Panc1 (cell line): Measurements from ENCODE around the gene GABRQ. TPM values are rescaled to one million over a fixed set of nuclear protein-coding genes. Genes with fewer than 3 reads are reported as not detected.

Experiments used
- ATAC-seq: fragments of 200-7000 bp; cut with Tn5 transposase; 2 replicates; pipeline ENCODE4 v1.9.1; 2020; ENCODE audit warnings: mild to moderate bottlenecking, moderate library complexity
- BruUV-seq: library from RNA; stranded (reverse); fragments of 400-500 nt; replicated peaks from 2 replicates; lab custom pipeline; 2021; lab: Mats Ljungman, UMichigan
- CTCF ChIA-PET: fragments of 300-600 bp; sonication (Branson Sonifier 250); formaldehyde crosslinking; loops from one replicate; lab custom pipeline; 2022; ENCODE audit warnings: antibody characterized with exemption; lab: Charles Lee
- POLR2A ChIA-PET: fragments of 300-600 bp; sonication (Branson Sonifier 250); formaldehyde crosslinking; loops from one replicate; lab custom pipeline; 2022; ENCODE audit warnings: antibody characterized with exemption; lab: Charles Lee
- DNase-seq: peaks from one replicate; pipeline ENCODE4 v3.0.0-alpha.2; 2010; ENCODE audit warnings: low read depth, low spot score
- H3K27ac ChIP-seq: 2 replicates; pipeline ENCODE4 v1.5.1; 2011; ENCODE audit warnings: mild to moderate bottlenecking, low read length, inconsistent platforms
- H3K27me3 ChIP-seq: fragments of 200-500 bp; sonication (Bioruptor generic); 2 replicates; pipeline ENCODE4 v1.6.0; 2014; ENCODE audit warnings: low read length, inconsistent platforms; ENCODE audit not compliant: control insufficient read depth, insufficient read depth
- H3K36me3 ChIP-seq: fragments of 200-500 bp; sonication (Bioruptor generic); 2 replicates; pipeline ENCODE4 v1.5.1; 2014; ENCODE audit warnings: inconsistent platforms, mild to moderate bottlenecking, low read length, moderate library complexity; ENCODE audit not compliant: control insufficient read depth, insufficient read depth
- H3K4me1 ChIP-seq: 2 replicates; pipeline ENCODE4 v1.5.1; 2011; ENCODE audit warnings: inconsistent platforms, mild to moderate bottlenecking, low read length, moderate library complexity; ENCODE audit not compliant: control insufficient read depth, insufficient read depth
- H3K4me3 ChIP-seq, 2 experiments: 2 replicates each; pipeline ENCODE4 v1.5.1; 2011 to 2012; ENCODE audit warnings: low read depth in 2 of 2, low read length in 2 of 2, mild to moderate bottlenecking in 2 of 2, inconsistent platforms in 1 of 2, moderate library complexity in 1 of 2
- H3K9me3 ChIP-seq: fragments of 200-500 bp; sonication (Bioruptor generic); 2 replicates; pipeline ENCODE4 v1.5.1; 2014; ENCODE audit warnings: low read depth, mild to moderate bottlenecking, inconsistent platforms, low read length, moderate library complexity; ENCODE audit not compliant: control insufficient read depth, insufficient read depth
- CTCF ChIP-seq: fragments of 450-650 bp; IDR thresholded peaks from 2 replicates; pipeline ENCODE4 v1.5.1; 2017; ENCODE audit warnings: mild to moderate bottlenecking
- POLR2AphosphoS5 ChIP-seq: IDR thresholded peaks from 2 replicates; pipeline ENCODE4 v1.6.1; 2012; ENCODE audit warnings: mild to moderate bottlenecking, low read depth, low read length, moderate library complexity
- REST ChIP-seq, 2 experiments: IDR thresholded peaks; 2 replicates each; pipeline ENCODE4 v1.6.1; 2011 to 2012; ENCODE audit warnings: low read depth in 2 of 2, control low read depth in 1 of 2, low read length in 1 of 2, mild to moderate bottlenecking in 1 of 2, moderate library complexity in 1 of 2; ENCODE audit not compliant: insufficient read depth in 1 of 2
- SIN3A ChIP-seq: IDR thresholded peaks from 2 replicates; pipeline ENCODE4 v1.6.1; 2012; ENCODE audit warnings: low read depth, mild to moderate bottlenecking, low read length, moderate library complexity, borderline replicate concordance; ENCODE audit not compliant: insufficient read depth
- TCF7L2 ChIP-seq: IDR thresholded peaks from 2 replicates; pipeline ENCODE4 v1.6.1; 2011; ENCODE audit warnings: mild to moderate bottlenecking, low read depth, low read length, inconsistent platforms
- in situ Hi-C: cut with HindIII; loops from 2 replicates; pipeline ENCODE4 v1.10.0; 2016; ENCODE audit warnings: low sequenced_read_pairs, low pct_unique_long_range_greater_than_20kb
- intact Hi-C: fragments of 100-400 bp; cut with micrococcal nuclease; formaldehyde crosslinking; loops from one replicate; pipeline ENCODE4 v1.10.0; 2022; ENCODE audit not compliant: unreplicated experiment
- total RNA-seq: library from RNA; stranded (reverse); gene quantifications from one replicate; pipeline ENCODE4 v1.2.1, GENCODE V29; 2021; ENCODE audit not compliant: unreplicated experiment

Gene GABRQ
- total RNA-seq, 1 experiment from 2014 or later: 0.03 TPM

DNA sequence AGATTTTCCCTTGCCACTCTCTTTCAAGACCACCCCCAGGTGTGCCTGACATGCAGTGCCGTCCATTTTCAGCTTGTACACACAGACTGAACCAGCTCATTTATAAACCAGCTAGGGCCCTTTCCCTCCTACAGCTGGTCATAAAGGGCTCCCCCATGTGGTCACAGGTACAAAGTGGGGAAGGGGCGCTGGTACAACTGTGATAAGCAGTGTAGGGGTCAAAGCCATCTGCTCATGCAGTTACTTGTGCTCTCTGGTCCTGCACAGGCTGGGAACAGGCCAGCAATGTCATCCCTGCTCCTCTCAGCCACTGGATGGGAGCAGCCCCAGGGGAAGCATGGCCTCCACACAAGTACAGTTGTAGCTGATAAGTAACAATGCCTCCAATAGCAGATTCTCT, 20.6 kb downstream of the GABRQ start:
- H3K36me3 ChIP-seq: no peaks in the 10 kb centered on the region
- no peaks in the 10 kb centered on the region for H3K9me3 ChIP-seq
- intact Hi-C loops (no loop called here), in situ Hi-C loops (no loop called here)
- no peak overlapping the region for H3K4me3 ChIP-seq
- ChIA-PET POLR2A (no interaction called here), CTCF (no interaction called here)
- H3K27ac ChIP-seq: no peak overlapping the region
- no peaks in the 10 kb centered on the region for H3K4me1 ChIP-seq
- H3K27me3 ChIP-seq: 0 out of 2 replicates have a peak, but pooled peaks cover 2% of the 10 kb centered on the region
- TF ChIP-seq POLR2AphosphoS5 (no peak), SIN3A (no peak), TCF7L2 (no peak), CTCF (no peak), REST (IDR thresholded peaks at IDR 0.05; ENCODE audit: insufficient read depth in 1 of 2, low read depth in 2 of 2, low read length in 1 of 2) (no peak)
- ATAC-seq (no peak), DNase-seq (no peak)
- BruUV-seq: no TSS peak

DNA sequence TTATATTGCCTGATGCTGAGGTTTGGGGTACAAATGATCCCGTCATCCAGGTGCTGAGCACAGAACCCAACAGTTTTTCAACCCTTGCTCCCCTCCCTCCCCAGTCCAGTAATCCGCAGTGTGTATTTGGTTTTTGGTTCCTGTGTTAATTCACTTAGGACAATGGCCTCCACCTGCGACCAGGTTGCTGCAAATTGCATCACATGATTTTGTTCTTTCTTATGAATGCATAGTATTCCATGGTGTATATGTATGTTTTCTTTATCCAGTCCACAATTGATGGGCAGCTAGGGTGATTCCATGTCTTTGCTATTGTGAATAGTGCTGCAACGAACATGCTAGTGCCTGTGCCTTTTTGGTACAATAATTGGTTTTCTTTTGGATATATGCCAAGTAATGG, 25.4 kb downstream of the GABRQ start:
- H3K36me3 ChIP-seq: no peaks in the 10 kb centered on the region
- no TSS peak for BruUV-seq
- in situ Hi-C loops (no loop called here), intact Hi-C loops (no loop called here)
- no peaks in the 10 kb centered on the region for H3K4me1 ChIP-seq
- DNase-seq (no peak), ATAC-seq (no peak)
- H3K27me3 ChIP-seq: peaks cover 3% of the 10 kb centered on the region; the same call in 1 of the 2 replicates
- ChIA-PET POLR2A (no interaction called here), CTCF (no interaction called here)
- TF ChIP-seq CTCF (no peak), REST (IDR thresholded peaks at IDR 0.05; ENCODE audit: insufficient read depth in 1 of 2, low read depth in 2 of 2, low read length in 1 of 2) (no peak), SIN3A (no peak), POLR2AphosphoS5 (no peak), TCF7L2 (no peak)
- no peak overlapping the region for H3K4me3 ChIP-seq
- no peaks in the 10 kb centered on the region for H3K9me3 ChIP-seq
- no peak overlapping the region for H3K27ac ChIP-seq
